OCI-LY3 (cell line): ENCODE measurements around the gene GRAMD1A.

Source experiments
- EZH2phosphoT487 ChIP-seq: fragments of 200-600 bp; shearing (Covaris generic); IDR thresholded peaks from 2 replicates; pipeline ENCODE4 v1.6.1; 2018; ENCODE audit warnings: antibody characterized with exemption, mixed run types, low read depth
- TF ChIP-seq, protein P1 (sequence below): fragments of 200-600, 300-600 bp; sonication (generic); IDR thresholded peaks from 2 replicates; pipeline ENCODE4 v1.5.1; 2014; ENCODE audit warnings: antibody characterized with exemption, low read length, low read depth

DNA sequence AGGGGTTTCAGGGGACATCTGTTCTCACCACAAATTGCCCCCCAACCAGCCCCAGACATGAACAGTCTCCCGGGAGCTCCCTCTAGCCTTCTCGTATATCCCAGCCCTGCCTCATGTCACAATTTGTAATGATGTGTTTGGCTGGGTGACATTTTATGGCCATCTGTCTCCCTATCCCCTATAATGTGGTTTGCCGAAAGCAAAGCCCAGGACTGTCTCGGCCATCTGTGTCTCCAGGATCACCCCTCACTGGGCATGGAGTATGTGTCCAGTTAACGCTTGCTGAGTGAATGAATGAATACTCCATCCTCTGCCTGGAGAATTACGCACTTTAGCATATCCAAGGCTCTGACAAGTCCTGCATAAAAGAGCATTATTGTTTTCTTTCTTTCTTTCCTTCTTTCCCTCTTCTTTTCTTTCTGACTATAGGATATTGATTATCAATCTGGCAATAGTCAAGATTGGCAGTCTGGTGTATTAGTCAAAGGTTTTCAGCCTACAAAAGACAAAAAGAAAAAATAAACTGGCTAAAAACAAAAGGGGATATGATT is 56.5 kb downstream of the GRAMD1A start:
- TF ChIP-seq EZH2phosphoT487 = no peak
- TF ChIP-seq, protein P1, sequence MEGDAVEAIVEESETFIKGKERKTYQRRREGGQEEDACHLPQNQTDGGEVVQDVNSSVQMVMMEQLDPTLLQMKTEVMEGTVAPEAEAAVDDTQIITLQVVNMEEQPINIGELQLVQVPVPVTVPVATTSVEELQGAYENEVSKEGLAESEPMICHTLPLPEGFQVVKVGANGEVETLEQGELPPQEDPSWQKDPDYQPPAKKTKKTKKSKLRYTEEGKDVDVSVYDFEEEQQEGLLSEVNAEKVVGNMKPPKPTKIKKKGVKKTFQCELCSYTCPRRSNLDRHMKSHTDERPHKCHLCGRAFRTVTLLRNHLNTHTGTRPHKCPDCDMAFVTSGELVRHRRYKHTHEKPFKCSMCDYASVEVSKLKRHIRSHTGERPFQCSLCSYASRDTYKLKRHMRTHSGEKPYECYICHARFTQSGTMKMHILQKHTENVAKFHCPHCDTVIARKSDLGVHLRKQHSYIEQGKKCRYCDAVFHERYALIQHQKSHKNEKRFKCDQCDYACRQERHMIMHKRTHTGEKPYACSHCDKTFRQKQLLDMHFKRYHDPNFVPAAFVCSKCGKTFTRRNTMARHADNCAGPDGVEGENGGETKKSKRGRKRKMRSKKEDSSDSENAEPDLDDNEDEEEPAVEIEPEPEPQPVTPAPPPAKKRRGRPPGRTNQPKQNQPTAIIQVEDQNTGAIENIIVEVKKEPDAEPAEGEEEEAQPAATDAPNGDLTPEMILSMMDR = no peak
